NCI-H146 (cell line): Measurements from ENCODE around the gene SUMO2.
"Not testable (repeated sequence)": the region's sequence is repeated elsewhere in the genome, so short reads cannot be mapped to it uniquely, and the experiment has no call there.

Experiments
- DNase-seq: peaks from one replicate; lab custom pipeline; 2025; lab: John Stamatoyannopoulos, UW

Gene SUMO2

GRCh38 chr17:75144816-75145512 lies 37.8 kb downstream of the SUMO2 start:
- DNase-seq = no peak

GRCh38 chr17:75142236-75142971 lies 40.4 kb downstream of the SUMO2 start:
- DNase-seq = no peak

GRCh38 chr17:75138519-75138918 lies 44.2 kb downstream of the SUMO2 start:
- no peak for DNase-seq

GRCh38 chr17:75137762-75138161 lies 45.0 kb downstream of the SUMO2 start:
- not testable (repeated sequence) for DNase-seq

- no peak for DNase-seq
Measured at GRCh38 chr17:75135946-75136345, 46.8 kb downstream of the SUMO2 start.

GRCh38 chr17:75135452-75135851 lies 47.3 kb downstream of the SUMO2 start:
- no peak for DNase-seq

- not testable (repeated sequence) for DNase-seq
Measured at GRCh38 chr17:75133607-75134347, 49.0 kb downstream of the SUMO2 start.

- no peak for DNase-seq
Measured at GRCh38 chr17:75133001-75133400, 49.8 kb downstream of the SUMO2 start.

- not testable (repeated sequence) for DNase-seq
Measured at GRCh38 chr17:75132018-75133000, 50.5 kb downstream of the SUMO2 start.

- DNase-seq = peak; percentile 89
Measured at GRCh38 chr17:75131278-75132017, 51.3 kb downstream of the SUMO2 start, which contains the start of gene NT5C. NT5C (minus strand) TSS chr17:75131742; CDS start chr17:75131707, 35 bp downstream.

- peak; percentile 82 for DNase-seq
Measured at GRCh38 chr17:75130632-75131277, 52.0 kb downstream of the SUMO2 start.

- peak; percentile 82 for DNase-seq
Measured at GRCh38 chr17:75130059-75130631, 52.6 kb downstream of the SUMO2 start.

GRCh38 chr17:75129576-75129975 lies 53.2 kb downstream of the SUMO2 start:
- no peak for DNase-seq

GRCh38 chr17:75128694-75129505 lies 53.9 kb downstream of the SUMO2 start:
- DNase-seq = no peak

- DNase-seq = not testable (repeated sequence)
Measured at GRCh38 chr17:75127936-75128335, 54.8 kb downstream of the SUMO2 start.

GRCh38 chr17:75126954-75127353 lies 55.8 kb downstream of the SUMO2 start:
- DNase-seq = no peak

- DNase-seq = no peak
Measured at GRCh38 chr17:75125984-75126383, 56.8 kb downstream of the SUMO2 start.

- no peak for DNase-seq
Measured at GRCh38 chr17:75124819-75125162, 58.0 kb downstream of the SUMO2 start.
